ENCODE measurements around the gene MSH5. TPM values are rescaled to one million over a fixed set of nuclear protein-coding genes. Genes with fewer than 3 reads are reported as not detected.

Gene MSH5
- total RNA-seq, 2 donors from 2014 or later = 35.7 to 57.2 TPM

- Mint-ChIP-seq H3K36me3 (ENCODE audit: low read depth) (peaks cover 44% of the 10 kb centered on the region), H3K27ac (no peak overlapping the region), H3K9me3 (no peaks in the 10 kb centered on the region), H3K27me3 (ENCODE audit: insufficient read depth) (no peaks in the 10 kb centered on the region), H3K4me1 (no peaks in the 10 kb centered on the region), H3K4me3 (no peak overlapping the region)
- Histone ChIP-seq H3K36me3 (ENCODE audit: control insufficient read depth, insufficient read depth, low read length) (peaks cover 51% of the 10 kb centered on the region), H3K9ac (ENCODE audit: extremely low read depth, low read length, poor library complexity, severe bottlenecking) (no peak overlapping the region), H3K27me3 (ENCODE audit: control insufficient read depth, insufficient read depth, low read length, poor library complexity, severe bottlenecking) (no peaks in the 10 kb centered on the region), H3K4me3 (ENCODE audit: low read length) (no peak overlapping the region), H3K9me3 (ENCODE audit: control insufficient read depth, low read length) (no peaks in the 10 kb centered on the region), H3K27ac (ENCODE audit: low read depth, low read length) (no peak overlapping the region), H3K4me1 (ENCODE audit: control insufficient read depth, insufficient read depth, low read length) (no peaks in the 10 kb centered on the region)
- DNase-seq = no peak
- 93 to 96% methylated on average over 19 to 23 of the region's 23 CpGs for WGBS, 2 experiments (ENCODE audit: insufficient coverage in 1 of 2, insufficient read length in 1 of 2)
- no peak for TF ChIP-seq CTCF (conservative IDR thresholded peaks at IDR 0.05)
These were observed 41.7 kb downstream of the MSH5 start for GRCh38 chr6:31781244-31782125.

- H3K4me1 Mint-ChIP-seq = no peaks in the 10 kb centered on the region
- H3K4me3 Mint-ChIP-seq = no peak overlapping the region
- no peak overlapping the region for H3K9ac ChIP-seq (ENCODE audit: extremely low read depth, low read length, poor library complexity, severe bottlenecking)
- 96 to 97% methylated on average over 26 to 32 of the region's 32 CpGs for WGBS, 2 experiments (ENCODE audit: insufficient coverage in 1 of 2, insufficient read length in 1 of 2)
- no peaks in the 10 kb centered on the region for H3K27me3 ChIP-seq (ENCODE audit: control insufficient read depth, insufficient read depth, low read length, poor library complexity, severe bottlenecking)
- no peak overlapping the region for H3K27ac ChIP-seq (ENCODE audit: low read depth, low read length)
- H3K27me3 Mint-ChIP-seq (ENCODE audit: insufficient read depth) = no peaks in the 10 kb centered on the region
- H3K4me3 ChIP-seq (ENCODE audit: low read length) = no peak overlapping the region
- H3K9me3 ChIP-seq (ENCODE audit: control insufficient read depth, low read length) = no peaks in the 10 kb centered on the region
- no peaks in the 10 kb centered on the region for H3K4me1 ChIP-seq (ENCODE audit: control insufficient read depth, insufficient read depth, low read length)
- no peak for TF ChIP-seq CTCF (conservative IDR thresholded peaks at IDR 0.05)
- H3K27ac Mint-ChIP-seq = no peak overlapping the region
- H3K36me3 ChIP-seq (ENCODE audit: control insufficient read depth, insufficient read depth, low read length) = peaks cover 56% of the 10 kb centered on the region
- H3K9me3 Mint-ChIP-seq = no peaks in the 10 kb centered on the region
- peaks cover 48% of the 10 kb centered on the region for H3K36me3 Mint-ChIP-seq (ENCODE audit: low read depth)
- DNase-seq = no peak
These were observed 42.5 kb downstream of the MSH5 start for GRCh38 chr6:31782126-31782855.

GRCh38 chr6:31784098-31784925 lies 44.5 kb downstream of the MSH5 start:
- no peak overlapping the region for H3K4me3 ChIP-seq (ENCODE audit: low read length)
- DNase-seq = no peak
- H3K9ac ChIP-seq (ENCODE audit: extremely low read depth, low read length, poor library complexity, severe bottlenecking) = no peak overlapping the region
- no peaks in the 10 kb centered on the region for H3K27me3 Mint-ChIP-seq (ENCODE audit: insufficient read depth)
- 95% methylated on average over 12 to 15 of the region's 15 CpGs for WGBS, 2 experiments (ENCODE audit: insufficient coverage in 1 of 2, insufficient read length in 1 of 2)
- no peaks in the 10 kb centered on the region for H3K4me1 Mint-ChIP-seq
- no peak overlapping the region for H3K4me3 Mint-ChIP-seq
- H3K27me3 ChIP-seq (ENCODE audit: control insufficient read depth, insufficient read depth, low read length, poor library complexity, severe bottlenecking) = no peaks in the 10 kb centered on the region
- H3K36me3 ChIP-seq (ENCODE audit: control insufficient read depth, insufficient read depth, low read length) = peaks cover 55% of the 10 kb centered on the region
- H3K4me1 ChIP-seq (ENCODE audit: control insufficient read depth, insufficient read depth, low read length) = no peaks in the 10 kb centered on the region
- H3K27ac Mint-ChIP-seq = no peak overlapping the region
- no peaks in the 10 kb centered on the region for H3K9me3 Mint-ChIP-seq
- no peak overlapping the region for H3K27ac ChIP-seq (ENCODE audit: low read depth, low read length)
- H3K36me3 Mint-ChIP-seq (ENCODE audit: low read depth) = peaks cover 46% of the 10 kb centered on the region
- H3K9me3 ChIP-seq (ENCODE audit: control insufficient read depth, low read length) = no peaks in the 10 kb centered on the region
- TF ChIP-seq CTCF (conservative IDR thresholded peaks at IDR 0.05) = no peak

All from endodermal cell (in vitro differentiated cells).